Liver (tissue), 3 donors: Measurements from ENCODE around the gene ALKBH4.
"Not testable (repeated sequence)": the region's sequence is repeated elsewhere in the genome, so short reads cannot be mapped to it uniquely, and the experiment has no call there.

ENCODE experiments used
- CTCF ChIP-seq: fragments of 150-350 bp; IDR thresholded peaks from 2 replicates; pipeline ENCODE4 v1.5.1; 2017; ENCODE audit warnings: improper control_type of control experiment, low read depth, low read length; ENCODE audit not compliant: missing input control
- EGR1 ChIP-seq, 2 donors: IDR thresholded peaks; 2 replicates each; pipeline ENCODE4 v1.6.1; 2016 to 2018; ENCODE audit warnings: antibody characterized with exemption in 2 of 2, low read depth in 2 of 2
- MAX ChIP-seq: IDR thresholded peaks from 2 replicates; pipeline ENCODE4 v1.6.1; 2016; ENCODE audit warnings: antibody characterized with exemption
- TAF1 ChIP-seq: conservative IDR thresholded peaks from 2 replicates; pipeline ENCODE4 v1.6.1; 2016; ENCODE audit warnings: antibody characterized with exemption, mild to moderate bottlenecking
- YY1 ChIP-seq: IDR thresholded peaks from 2 replicates; pipeline ENCODE4 v1.6.1; 2016; ENCODE audit warnings: antibody characterized with exemption, mild to moderate bottlenecking
- donor health status: healthy.
- donor health status: healthy.

GRCh38 chr7:102507410-102508088 lies 42.9 kb upstream of the ALKBH4 start:
- TF ChIP-seq CTCF; EGR1 (IDR thresholded peaks at IDR 0.05; ENCODE audit: low read depth in 2 of 2); MAX; TAF1; YY1: not testable (repeated sequence)
